DND-41 (cell line): ENCODE results near the gene SMG9.

Experiments
- ATAC-seq: fragments of 200-7000 bp; cut with Tn5 transposase; 3 replicates; pipeline ENCODE4 v1.9.1; 2021; ENCODE audit warnings: low read depth; ENCODE audit not compliant: insufficient read depth
- DNase-seq: peaks from one replicate; pipeline ENCODE4 v3.0.0-alpha.2; 2020
- H2AFZ ChIP-seq: 2 replicates; pipeline ENCODE4 v1.6.0; 2012; ENCODE audit warnings: low read depth, low read length
- H3K27ac ChIP-seq: 2 replicates; pipeline ENCODE4 v1.5.1; 2012; ENCODE audit warnings: low read length, inconsistent platforms
- H3K27me3 ChIP-seq: fragments of 200-600 bp; sonication (generic); 2 replicates; pipeline ENCODE4 v1.6.0; 2012; ENCODE audit warnings: low read length, mild to moderate bottlenecking, inconsistent platforms; ENCODE audit not compliant: insufficient read depth, poor library complexity
- H3K36me3 ChIP-seq: 2 replicates; pipeline ENCODE4 v1.5.1; 2012; ENCODE audit warnings: low read length, inconsistent platforms; ENCODE audit not compliant: insufficient read depth
- H3K4me1 ChIP-seq: 2 replicates; pipeline ENCODE4 v1.5.1; 2012; ENCODE audit warnings: mild to moderate bottlenecking, low read length; ENCODE audit not compliant: insufficient read depth
- H3K4me2 ChIP-seq: 2 replicates; pipeline ENCODE4 v1.6.0; 2012; ENCODE audit warnings: mild to moderate bottlenecking, moderate library complexity, low read length, inconsistent platforms; ENCODE audit not compliant: insufficient read depth
- H3K4me3 ChIP-seq, 2 experiments: fragments of 200-600 bp in 1 of 2; shearing (Covaris generic) in 1 of 2; 2 replicates each; pipeline ENCODE4 v1.5.1; 2012 to 2016; ENCODE audit warnings: inconsistent platforms in 2 of 2, low read length in 2 of 2, mild to moderate bottlenecking in 2 of 2, low read depth in 1 of 2, moderate library complexity in 1 of 2
- H3K79me2 ChIP-seq: 2 replicates; pipeline ENCODE4 v1.6.0; 2012; ENCODE audit warnings: low read length, inconsistent platforms; ENCODE audit not compliant: insufficient read depth
- H3K9ac ChIP-seq: 2 replicates; pipeline ENCODE4 v1.6.0; 2012; ENCODE audit warnings: low read depth, mild to moderate bottlenecking, inconsistent platforms, low read length, moderate library complexity
- H3K9me3 ChIP-seq: 2 replicates; pipeline ENCODE4 v1.5.1; 2012; ENCODE audit warnings: low read length, moderate library complexity, mild to moderate bottlenecking, inconsistent platforms; ENCODE audit not compliant: insufficient read depth, severe bottlenecking
- H4K20me1 ChIP-seq: 2 replicates; pipeline ENCODE4 v1.6.0; 2012; ENCODE audit warnings: low read length; ENCODE audit not compliant: insufficient read depth
- EZH2 ChIP-seq: IDR thresholded peaks from 3 replicates; pipeline ENCODE4 v1.6.1; 2012; ENCODE audit warnings: borderline replicate concordance, low read depth, mild to moderate bottlenecking, moderate library complexity, low read length, inconsistent platforms; ENCODE audit not compliant: severe bottlenecking
- TF ChIP-seq, protein P1 (sequence below): IDR thresholded peaks from 2 replicates; pipeline ENCODE4 v1.5.1; 2012; ENCODE audit warnings: borderline replicate concordance, low read length, moderate library complexity, mild to moderate bottlenecking; ENCODE audit not compliant: poor library complexity, severe bottlenecking; ENCODE audit errors: extremely low read depth

The SMG9 gene

DNA sequence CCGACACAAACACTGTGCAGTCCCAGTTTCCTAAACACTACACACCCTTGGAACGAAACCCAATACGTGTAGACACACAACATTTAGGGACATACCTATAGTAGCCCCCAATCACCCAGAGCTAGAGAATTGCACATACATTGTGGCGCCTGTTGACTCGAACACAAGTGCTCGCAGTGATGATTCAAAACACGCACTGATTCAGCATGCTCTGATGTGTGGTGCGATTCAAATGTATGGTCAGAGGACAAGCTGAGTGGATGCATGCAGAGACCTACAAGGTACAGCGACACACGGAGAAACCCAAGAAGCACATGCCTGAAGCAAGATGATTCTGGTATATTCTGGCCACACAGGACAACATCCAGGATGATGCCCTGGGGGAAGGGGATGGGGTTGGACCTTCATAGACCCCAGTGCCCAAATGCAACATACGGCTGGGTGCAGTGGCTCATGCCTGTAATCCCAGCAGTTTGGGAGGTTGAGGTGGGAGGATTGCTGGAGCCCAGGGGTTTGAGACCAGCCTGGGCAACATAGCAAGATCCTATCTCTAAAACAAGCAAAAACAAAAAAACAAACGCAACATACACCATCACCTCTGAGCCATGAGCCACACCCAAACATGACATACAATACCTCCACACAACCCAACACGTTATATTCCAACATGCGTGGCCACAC lies 27.0 kb upstream of the SMG9 start:
- H3K4me1 ChIP-seq = peaks cover 52% of the 10 kb centered on the region
- H4K20me1 ChIP-seq = no peaks in the 10 kb centered on the region
- H3K27ac ChIP-seq = no peak overlapping the region
- no peak overlapping the region for H2AFZ ChIP-seq
- no peaks in the 10 kb centered on the region for H3K9me3 ChIP-seq
- no peak overlapping the region for H3K9ac ChIP-seq
- H3K36me3 ChIP-seq = no peaks in the 10 kb centered on the region
- ATAC-seq = no peak
- H3K4me2 ChIP-seq = no peak overlapping the region
- no peaks in the 10 kb centered on the region for H3K79me2 ChIP-seq
- no peaks in the 10 kb centered on the region for H3K27me3 ChIP-seq
- TF ChIP-seq EZH2 = no peak
- TF ChIP-seq, protein P1, sequence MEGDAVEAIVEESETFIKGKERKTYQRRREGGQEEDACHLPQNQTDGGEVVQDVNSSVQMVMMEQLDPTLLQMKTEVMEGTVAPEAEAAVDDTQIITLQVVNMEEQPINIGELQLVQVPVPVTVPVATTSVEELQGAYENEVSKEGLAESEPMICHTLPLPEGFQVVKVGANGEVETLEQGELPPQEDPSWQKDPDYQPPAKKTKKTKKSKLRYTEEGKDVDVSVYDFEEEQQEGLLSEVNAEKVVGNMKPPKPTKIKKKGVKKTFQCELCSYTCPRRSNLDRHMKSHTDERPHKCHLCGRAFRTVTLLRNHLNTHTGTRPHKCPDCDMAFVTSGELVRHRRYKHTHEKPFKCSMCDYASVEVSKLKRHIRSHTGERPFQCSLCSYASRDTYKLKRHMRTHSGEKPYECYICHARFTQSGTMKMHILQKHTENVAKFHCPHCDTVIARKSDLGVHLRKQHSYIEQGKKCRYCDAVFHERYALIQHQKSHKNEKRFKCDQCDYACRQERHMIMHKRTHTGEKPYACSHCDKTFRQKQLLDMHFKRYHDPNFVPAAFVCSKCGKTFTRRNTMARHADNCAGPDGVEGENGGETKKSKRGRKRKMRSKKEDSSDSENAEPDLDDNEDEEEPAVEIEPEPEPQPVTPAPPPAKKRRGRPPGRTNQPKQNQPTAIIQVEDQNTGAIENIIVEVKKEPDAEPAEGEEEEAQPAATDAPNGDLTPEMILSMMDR = no peak
- DNase-seq = no peak
- H3K4me3 ChIP-seq = no peak overlapping the region

DNA sequence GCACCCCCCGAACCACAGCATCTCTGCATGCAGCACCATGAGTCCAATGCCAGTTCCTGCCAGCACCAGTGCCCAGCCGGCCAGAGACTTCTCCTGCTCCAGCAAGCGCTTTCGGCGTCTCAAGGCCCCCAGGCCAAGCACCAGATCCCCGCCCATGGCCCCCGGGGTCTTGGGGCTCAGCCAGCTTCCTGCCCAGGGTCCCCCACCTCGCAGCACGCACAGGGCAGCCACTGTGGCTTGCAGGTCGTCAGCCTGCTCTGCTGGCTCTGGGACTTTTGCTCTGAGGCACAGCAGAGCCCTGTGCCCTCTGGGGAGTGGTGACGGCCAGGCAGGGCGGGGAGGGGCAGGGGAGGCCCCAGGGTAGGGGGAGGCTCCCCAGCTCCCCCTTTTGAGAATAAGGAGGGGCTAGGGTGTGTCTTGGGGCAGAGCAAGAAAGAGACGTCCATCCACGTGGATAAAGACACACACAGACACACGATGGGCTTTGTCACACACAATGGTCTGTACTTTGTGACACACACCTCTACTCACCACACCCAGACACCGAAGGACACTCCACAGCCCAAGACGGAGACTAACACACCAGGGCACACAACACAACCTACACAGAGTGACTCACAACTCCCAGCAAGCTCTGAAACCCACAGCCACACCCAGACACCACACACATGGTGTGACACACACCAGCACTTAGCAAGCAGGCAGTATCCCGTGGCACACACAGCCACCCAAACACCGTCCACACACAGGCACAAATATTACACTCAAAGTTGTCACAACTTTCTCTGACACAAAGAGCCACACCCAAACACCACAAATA lies 26.2 kb upstream of the SMG9 start, which contains the start of gene KCNN4:
KCNN4 (minus strand) TSS at position 268 of the 820 bp plus-strand sequence; CDS start at position 156, 112 bp downstream.
- ATAC-seq (no peak), DNase-seq (no peak)
- no peaks in the 10 kb centered on the region for H3K79me2 ChIP-seq
- H3K36me3 ChIP-seq = no peaks in the 10 kb centered on the region
- no peak within 1 kb of the TSS for H3K9ac ChIP-seq
- H3K27me3 ChIP-seq = no peaks in the 10 kb centered on the region
- no peak within 1 kb of the TSS for H3K4me2 ChIP-seq
- H3K4me1 ChIP-seq = peaks cover 59% of the 10 kb centered on the region
- no peak within 1 kb of the TSS for H2AFZ ChIP-seq
- TF ChIP-seq, protein P1 = no peak
- TF ChIP-seq EZH2 = no peak
- H3K9me3 ChIP-seq = no peaks in the 10 kb centered on the region
- no peaks in the 10 kb centered on the region for H4K20me1 ChIP-seq
- H3K27ac ChIP-seq = peak within 1 kb of the TSS; percentile 57
- H3K4me3 ChIP-seq = no peak within 1 kb of the TSS

DNA sequence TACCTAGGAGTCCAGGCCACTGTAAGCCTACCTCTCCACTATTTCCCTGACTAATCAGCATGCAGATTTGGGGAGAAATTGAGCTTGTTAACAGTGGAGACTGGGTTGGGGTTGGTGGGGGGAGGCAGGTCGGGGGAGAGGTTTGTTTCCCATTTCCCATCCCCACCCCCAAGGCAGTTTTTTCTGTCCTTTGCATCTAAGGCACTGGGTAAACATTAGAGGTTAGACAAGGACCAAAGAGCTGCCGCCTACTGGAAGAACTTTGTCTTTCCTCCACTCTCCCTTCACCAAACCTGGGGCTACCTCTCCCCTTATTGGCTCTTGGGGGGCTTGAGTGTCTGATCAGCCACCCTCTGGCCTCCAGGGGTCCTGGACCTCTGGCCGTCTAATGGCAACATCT lies 25.1 kb upstream of the SMG9 start:
- no peak overlapping the region for H3K4me3 ChIP-seq
- no peak for TF ChIP-seq EZH2
- TF ChIP-seq, protein P1 = no peak
- peak overlapping the region; percentile 57 for H3K27ac ChIP-seq

More for the DNA sequence above, 25.1 kb upstream of the SMG9 start:
- H2AFZ ChIP-seq = no peak overlapping the region
- peaks cover 52% of the 10 kb centered on the region for H3K4me1 ChIP-seq
- no peaks in the 10 kb centered on the region for H3K36me3 ChIP-seq
- no peak overlapping the region for H3K9ac ChIP-seq
- no peaks in the 10 kb centered on the region for H3K79me2 ChIP-seq
- DNase-seq (no peak), ATAC-seq (no peak)
- no peak overlapping the region for H3K4me2 ChIP-seq
- no peaks in the 10 kb centered on the region for H4K20me1 ChIP-seq
- H3K27me3 ChIP-seq = no peaks in the 10 kb centered on the region
- no peaks in the 10 kb centered on the region for H3K9me3 ChIP-seq
